OCI-M2 (cell line): ENCODE measurements around the gene SNX14.
"Not testable (repeated sequence)": the region's sequence is repeated elsewhere in the genome, so short reads cannot be mapped to it uniquely, and the experiment has no call there.

Source experiments
- DNase-seq: peaks from one replicate; lab custom pipeline; 2025; ENCODE audit not compliant: unreplicated experiment; lab: John Stamatoyannopoulos, UW

The SNX14 gene

DNA sequence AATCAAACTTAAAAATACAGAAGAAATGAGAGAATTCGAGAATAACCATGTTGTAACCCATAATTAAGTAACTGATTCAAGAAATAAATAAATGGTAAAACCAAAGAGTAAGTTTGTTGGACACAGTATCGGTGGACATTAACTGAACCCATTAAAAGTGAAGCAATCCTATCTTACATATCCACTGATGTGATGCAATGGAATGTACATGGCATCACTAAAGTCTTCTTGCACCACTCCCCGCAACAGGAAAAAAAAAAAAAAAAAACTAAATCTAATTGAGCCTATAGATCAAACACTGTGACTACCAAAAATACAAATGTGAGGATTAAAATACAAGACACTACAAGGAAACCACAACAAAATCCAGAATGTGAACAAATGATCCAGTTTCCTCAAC is 7.9 kb downstream of the SNX14 start:
- no peak for DNase-seq

DNA sequence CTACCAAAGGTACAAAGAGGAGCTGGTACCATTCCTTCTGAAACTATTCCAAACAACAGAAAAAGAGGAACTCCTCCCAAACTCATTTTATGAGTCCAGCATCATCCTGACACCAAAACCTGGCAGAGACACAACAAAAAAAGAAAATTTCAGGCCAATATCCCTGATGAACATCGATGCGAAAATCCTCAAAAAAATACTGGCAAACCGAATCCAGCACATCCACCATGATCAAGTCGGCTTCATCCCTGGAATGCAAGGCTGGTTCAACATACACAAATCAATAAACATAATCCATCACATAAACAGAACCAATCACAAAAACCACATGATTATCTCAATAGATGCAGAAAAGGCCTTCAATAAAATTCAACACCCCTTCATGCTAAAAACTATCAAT is 10.8 kb downstream of the SNX14 start:
- not testable (repeated sequence) for DNase-seq

DNA sequence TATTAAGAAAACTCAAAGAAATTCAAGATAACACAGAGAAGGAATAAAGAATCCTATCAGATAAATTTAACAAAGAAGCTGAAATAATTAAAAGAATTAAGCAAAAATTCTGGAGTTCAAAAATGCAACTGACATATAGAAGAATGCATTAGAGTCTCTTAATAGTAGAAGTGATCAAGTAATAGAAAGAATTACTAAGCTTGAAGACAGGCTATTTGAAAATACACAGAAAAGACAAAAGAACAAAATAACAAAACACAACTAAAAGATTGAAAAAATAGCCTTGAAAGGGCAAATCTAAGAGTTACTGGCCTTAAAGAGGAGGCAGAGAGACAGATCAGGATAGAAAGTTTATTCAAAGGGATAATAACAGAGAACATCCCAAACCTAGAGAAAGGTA is 12.1 kb downstream of the SNX14 start:
- DNase-seq = no peak

DNA sequence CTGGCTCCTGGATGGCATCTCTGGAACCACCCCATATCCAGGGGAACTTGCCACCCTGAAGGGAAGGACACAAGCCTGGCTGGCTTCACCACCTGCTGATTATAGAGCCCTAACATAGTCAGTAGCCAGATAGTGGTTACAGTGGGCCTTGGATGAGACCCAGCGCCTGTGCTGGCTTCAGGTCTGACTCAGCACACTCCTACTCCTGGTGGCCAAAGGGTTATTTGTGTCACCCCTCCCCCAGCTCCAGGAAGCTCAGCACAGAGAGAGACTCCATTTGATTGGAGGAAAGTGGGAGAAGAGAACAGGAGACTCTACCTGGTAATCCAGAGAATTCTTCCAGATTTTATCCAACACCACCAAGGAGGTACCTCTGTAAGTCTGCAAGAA is 12.8 kb downstream of the SNX14 start:
- DNase-seq = no peak

DNA sequence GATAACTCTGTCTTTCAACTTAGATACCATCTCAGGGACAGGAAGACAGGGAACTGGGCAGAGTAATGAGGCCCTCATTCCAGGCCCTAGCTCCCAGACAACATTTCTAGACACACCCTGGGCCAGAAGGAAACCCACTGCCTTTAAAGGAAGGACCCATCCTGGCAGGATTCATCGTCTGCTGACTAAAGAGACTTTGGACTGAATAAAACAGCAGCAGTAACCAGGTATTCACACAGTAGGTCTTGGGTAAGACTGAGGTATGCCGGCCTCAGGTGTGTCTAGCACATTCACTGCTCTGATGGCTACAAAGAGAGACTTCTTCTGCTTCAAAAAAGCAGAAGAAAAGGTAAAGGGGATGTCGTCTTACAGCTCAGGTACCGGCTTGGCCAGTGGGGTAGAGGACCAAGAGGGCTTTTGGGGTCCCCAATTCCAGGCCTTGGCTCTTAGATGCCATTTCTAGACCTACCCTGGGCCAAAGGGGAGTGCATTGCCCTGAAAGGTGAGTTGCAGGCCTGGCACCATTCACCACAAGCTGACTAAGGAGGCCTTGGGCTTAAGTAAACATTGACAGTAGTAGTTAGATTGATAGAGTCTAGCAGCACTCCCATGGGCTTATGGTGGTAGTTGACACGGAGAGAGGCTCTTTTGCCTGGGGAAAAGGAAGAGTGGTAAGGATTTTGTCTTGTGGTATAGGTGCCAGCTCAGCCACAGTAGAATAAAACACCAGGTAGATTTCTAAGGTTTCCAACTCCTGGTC is 13.4 kb downstream of the SNX14 start:
- no peak for DNase-seq

DNA sequence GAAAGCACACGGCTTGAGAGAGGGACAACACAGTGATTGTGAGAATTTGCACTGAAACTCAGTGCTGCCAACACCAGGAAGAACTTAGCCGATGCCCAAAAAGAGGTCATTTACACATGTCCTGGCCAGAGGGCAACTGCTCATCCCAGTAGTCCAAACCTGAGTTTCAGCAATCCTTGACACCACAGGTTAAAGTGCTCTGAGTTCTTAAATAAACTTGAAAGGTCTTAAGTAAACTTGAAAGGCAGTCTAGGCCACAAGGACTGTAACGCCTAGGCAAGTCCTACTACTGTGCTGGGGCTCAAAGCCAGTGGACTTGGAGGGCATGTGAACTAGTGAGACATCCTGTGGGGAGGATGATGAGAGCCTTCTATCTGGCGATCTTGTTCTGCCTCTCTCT is 14.1 kb downstream of the SNX14 start:
- DNase-seq = no peak

DNA sequence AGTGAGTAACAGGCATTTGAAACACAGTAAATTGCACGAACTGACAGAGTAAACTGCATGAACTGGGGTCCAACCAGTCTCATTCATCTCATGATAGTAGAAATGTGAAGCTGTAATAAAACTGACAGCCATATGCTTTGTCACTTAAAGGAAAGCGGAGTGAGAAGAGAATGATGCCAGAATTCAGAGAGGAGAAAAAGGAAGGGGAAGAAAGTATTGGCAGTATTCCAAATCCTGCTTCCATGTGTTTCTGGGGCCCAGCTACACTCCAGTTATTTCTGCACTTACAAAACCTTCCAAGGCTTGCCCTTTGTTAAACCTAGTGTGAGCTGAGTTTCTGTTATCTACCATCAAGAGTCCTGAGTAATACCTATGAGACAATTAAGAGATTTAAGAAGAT is 17.2 kb downstream of the SNX14 start:
- DNase-seq = no peak

DNA sequence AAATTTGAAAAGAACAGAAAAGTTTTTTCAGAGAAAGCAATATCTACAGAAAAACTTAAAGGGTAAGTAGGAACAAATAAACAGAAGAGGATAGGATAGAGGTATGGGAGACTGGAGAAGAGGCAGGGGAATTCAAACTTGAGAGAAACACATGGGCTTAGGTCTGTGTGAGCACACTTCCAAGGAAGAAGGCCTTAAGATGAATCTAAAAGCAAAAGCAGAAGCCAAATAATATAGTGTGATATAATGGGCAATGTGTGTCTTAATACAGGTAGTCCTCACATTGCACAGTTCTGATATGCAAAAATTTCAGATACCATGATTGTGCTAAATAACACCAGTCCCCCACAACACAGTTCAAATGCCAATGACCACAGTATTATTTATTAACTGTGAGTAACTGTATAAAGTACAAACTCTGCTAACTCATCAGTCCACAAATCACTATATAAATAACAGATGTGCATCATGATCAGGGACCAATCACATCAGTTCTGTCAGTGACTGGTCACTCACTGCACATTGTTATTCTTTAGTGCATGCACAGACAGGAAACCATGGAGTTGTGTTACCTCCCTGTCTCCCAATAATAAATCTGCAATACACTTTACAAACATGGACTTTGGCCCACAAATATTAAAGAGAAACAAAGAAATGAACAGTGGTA is 18.6 kb downstream of the SNX14 start:
- DNase-seq = no peak

DNA sequence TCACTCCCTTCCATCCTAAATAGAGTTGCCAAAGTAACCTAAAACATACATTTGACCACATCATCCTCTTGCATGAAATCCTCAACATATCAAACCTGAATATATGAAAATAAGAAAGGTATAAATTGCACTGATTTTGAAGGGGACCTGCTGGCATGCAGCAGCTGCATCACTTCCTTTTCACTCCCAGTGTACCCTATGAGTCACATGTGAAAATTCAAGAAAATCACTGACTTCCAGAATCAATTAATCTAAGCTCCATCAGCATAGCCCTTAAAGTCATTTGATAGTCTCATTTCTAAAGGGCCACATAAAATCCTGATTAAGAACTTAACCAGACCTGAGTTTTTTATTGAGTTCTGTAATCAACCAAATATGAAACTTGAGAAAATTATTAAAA is 24.3 kb downstream of the SNX14 start:
- DNase-seq = no peak

DNA sequence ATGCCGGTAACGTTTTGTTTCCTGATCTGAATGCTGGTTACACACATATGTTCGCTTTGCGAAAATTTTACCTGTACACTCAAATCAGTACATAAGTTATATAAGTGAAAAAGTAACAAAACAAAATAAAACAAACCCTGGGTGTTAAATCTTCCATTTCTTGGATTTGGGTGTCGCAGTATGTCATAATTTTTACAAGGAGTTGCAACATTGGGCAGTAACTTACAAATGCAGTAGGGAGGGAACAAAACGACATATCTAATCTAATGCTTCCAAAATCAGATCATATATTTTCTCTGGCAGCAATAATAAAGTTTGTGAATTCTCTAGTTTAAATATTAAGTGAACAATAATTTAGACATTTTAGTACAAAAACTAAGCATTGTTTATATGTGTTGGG is 25.2 kb downstream of the SNX14 start:
- DNase-seq = no peak

DNA sequence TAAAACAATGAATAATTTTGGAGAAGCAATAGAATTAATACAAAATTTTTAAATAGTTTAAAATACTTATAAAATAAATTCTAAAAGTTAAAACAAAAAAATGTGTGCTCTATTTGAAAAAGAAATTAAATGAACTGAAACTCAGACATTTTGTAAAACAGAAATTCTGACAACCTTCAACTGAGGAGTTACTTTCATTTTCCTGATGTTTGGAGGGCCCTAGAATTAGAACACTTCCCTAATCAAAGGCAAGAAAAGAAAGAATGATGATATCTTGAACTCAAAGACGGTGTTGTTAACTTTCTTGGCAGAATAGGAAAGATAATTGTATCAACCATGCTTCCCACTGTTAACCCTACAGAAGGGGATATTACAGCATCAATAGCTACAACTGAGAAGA is 27.9 kb downstream of the SNX14 start:
- DNase-seq = no peak

DNA sequence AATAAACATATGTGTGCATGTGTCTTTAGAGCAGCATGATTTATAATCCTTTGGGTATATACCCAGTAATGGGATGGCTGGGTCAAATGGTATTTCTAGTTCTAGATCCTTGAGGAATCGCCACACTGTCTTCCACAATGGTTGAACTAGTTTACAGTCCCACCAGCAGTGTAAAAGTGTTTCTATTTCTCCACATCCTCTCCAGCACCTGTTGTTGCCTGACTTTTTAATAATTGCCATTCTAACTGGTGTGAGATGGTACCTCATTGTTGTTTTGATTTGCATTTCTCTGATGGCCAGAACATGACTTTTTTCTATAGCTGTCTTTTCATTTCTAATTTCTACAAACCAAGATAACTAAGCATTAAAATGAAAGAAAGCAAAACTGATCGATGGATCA is 29.4 kb downstream of the SNX14 start:
- DNase-seq = not testable (repeated sequence)

DNA sequence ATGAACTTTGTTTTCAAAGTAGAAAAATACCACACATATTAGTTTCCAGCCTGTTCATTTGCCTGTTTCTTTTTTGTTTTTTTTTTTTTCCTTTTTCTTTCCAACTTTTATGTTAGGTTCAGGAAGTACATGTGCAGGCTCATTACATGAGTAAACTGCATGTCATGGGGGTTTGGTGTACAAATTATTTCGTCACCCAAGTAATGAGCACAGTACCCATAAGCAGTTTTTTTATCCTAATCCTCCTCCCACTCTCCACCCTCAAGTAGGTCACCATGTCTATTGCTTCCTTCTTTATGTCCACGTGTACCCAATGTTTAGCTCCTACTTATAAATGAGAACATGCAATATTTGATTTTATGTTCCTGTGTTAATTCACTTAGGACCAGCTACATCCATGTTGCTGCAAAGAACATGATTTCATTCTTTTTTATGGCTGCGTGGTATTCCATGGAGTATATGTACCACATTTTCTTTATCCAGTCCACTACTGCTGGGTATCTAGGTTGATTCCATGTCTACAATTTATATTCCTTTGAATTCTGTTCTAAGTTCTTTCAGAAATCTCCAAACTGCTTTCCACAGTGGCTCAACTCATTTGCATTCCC is 31.8 kb downstream of the SNX14 start:
- no peak for DNase-seq

DNA sequence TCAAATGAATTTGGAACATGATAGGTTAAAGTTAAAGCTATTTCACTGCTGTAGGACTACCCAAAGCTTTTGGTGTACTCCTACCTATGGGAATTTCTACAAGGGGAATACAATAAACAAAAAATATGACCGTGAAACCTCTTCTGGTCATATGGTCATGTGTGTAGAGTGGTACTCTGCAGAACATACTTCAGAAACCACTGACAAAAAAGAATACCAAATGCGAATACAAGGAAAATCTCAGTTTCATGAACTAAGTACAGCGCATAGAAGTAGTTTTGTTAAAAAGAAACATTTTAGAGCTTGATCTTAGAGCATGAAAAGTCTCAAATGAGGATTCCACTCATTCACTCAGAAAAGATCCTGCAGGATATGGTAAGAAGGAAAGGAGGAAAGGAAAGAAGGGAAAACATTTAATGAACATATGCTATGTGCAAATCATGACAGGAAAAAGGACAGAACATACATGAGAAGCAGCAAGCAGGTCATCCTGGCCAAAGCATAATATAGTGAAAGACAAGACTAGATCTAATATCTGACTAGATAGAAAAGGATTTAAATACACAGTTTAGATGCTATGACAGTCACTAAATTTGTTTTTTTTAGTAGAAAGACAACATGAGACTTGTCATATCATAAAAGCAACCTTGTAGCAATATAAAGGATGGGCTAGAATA is 36.5 kb downstream of the SNX14 start:
- DNase-seq = no peak

DNA sequence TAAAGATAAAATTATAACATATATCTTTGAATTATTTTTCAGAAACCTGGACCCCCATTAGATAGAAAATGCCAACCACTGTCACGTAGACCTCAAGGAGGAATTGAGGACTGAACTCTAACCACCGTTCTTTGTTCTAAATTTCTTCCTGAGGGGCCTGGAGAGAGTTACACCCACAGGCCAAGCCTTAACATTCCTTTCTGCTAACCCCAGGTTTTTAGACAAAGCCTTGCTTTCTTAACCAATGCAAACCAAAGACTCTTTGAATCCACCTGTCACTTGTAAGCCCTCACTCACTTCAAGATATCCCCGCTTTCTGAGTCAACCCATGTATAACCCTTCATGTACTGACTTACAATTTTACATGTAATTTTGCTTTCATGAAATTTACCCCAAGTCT is 41.0 kb downstream of the SNX14 start:
- DNase-seq = no peak

DNA sequence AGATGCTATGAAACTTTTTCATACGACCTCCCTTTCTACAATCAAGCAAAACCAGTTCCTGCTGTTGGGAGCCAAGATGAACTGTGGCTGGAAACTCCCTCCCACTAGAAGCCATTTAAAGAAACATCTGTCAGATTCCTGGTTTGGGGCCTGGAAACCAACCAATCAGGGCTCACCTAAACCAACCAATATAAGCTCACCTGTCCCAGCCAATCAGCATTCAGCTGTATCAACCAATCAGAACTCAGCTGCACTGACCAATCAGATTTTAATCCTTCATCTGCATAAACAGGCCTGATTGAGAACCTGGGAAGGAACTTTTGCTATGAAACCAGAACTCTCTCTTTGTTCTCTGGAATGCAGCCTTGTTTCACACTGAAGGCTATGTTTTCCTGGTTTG is 42.4 kb downstream of the SNX14 start:
- no peak for DNase-seq

DNA sequence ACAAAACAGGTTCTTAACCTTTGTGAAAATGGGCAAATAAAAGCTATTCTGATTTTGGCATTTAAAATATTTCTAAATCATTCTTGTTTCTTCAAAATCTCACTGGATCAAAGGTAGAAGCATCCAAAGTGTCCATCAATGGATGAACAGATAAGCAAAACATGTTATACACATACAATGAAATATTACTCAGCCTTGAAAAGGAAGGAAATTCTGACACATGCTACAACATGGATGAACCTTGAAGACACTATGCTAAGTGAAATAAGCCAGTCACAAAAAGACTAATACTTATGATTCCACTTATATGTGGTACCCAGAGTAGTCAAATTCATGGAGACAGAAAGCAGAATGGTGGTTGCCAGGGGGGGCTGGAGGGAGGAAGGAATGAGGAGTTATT is 45.9 kb downstream of the SNX14 start:
- DNase-seq = no peak

DNA sequence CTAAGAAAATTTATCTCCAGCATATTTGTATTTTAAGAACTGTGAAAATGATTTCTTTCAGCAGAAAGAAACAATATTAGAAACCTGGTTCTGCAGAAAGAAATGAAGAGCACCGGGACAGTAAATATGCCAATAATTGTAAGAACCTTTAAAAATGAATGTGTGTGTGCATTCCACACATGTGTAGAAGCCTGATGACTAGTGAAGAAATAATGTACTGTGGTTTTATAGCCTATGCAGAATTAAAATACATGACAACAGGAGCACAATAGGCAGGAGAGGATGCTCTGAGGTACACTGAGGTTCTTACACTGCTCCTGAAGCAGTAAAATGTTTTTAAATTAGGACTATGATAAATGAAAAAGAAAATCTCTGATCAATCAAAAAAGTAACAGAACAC is 48.9 kb downstream of the SNX14 start:
- no peak for DNase-seq

DNA sequence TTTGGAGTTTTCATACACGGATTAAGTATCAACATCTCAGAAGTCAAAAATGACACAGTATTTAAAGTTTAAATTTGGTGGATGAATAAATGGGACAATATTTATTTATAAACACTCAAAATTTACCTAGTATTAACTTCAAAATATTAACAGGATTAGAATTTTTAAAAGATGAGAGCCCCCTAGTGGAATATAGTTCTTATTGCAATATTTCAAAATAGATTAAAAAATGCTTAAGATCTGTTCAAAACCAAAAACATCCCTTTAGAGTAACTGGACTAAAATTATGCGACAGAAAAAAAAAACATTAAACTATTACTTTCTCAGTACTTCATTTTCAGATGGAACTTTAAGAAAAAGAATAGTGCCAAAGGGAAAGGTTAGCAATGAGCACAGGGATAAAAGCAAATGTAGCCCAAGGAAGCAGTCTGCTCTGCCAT is 56.6 kb downstream of the SNX14 start:
- DNase-seq = no peak

DNA sequence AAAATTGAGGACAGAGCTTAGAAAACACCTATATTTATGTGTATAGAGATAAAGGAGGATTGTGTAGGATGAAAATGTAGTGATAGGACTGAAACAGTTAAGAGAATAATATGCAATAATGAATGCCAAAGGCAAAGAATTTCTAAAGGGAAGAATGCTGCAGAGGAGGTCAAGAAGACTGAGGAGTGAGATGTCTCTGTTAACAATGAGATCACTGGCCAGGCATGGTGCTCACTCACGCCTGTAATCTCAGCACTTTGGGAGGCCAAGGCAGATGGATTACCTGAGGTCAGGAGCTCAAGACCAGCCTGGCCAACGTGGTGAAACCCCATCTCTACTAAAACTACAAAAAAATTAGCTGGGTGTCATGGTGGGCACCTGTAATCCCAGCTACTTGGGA is 69.4 kb downstream of the SNX14 start:
- not testable (repeated sequence) for DNase-seq

DNA sequence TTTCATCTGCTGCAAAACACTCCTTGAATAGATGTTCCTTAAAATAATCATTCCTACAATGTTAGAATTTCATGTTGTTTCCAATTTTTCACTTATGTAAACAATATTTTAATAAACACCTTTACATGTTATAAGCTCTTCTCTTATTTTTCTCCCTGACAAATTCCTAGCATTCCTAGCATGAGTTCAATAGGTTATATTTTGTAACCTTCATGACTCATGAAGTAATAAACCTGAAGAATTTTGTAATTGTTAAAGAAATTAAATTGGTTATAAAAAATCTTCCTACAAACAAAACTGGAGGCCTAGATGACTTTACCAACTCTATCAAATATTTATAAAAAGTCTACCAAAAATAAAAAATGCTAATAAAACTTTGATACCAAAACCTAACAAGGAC is 77.5 kb downstream of the SNX14 start:
- DNase-seq = no peak
